HG03066 (cell line): ENCODE measurements around the gene RFX2.
"Not testable (repeated sequence)": the region's sequence is repeated elsewhere in the genome, so short reads cannot be mapped to it uniquely, and the experiment has no call there.

ENCODE experiments used
- ATAC-seq: cut with Tn5 transposase; IDR thresholded peaks from one replicate; pipeline ENCODE4 v1.9.1; 2021; ENCODE audit warnings: low read depth; ENCODE audit not compliant: unreplicated experiment

Gene RFX2

DNA sequence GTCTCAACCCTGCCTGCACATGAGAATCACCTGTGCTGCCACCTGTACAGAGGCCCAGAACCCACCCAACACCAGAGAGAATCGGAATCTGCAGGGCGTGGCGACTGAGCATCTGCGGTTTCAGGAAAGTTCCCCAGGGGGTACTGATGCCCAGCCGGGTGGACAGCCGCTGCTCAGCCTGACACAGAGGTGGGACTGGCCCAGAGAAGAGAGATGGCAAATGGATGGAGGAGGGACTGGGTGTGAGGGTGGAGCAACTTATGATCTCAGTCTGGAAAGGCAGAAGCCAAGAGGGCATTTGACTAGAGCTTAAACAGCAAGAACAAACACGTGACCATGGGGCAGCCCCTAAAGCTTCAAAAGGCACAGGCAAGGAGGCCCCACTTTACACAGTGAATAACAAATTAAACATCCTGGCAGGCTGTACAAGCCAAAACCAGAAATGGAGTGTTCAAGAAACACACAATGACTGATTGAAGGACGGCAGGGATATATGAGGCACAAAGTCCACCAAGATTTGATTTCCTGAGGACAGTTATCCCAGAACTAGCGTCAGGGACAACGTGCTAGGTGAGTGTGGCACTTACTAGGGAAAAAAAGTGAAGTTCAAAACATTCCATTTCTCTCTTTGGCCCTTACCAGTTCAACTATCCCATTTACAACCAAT, 135.4 kb downstream of the RFX2 start:
- ATAC-seq: no peak

DNA sequence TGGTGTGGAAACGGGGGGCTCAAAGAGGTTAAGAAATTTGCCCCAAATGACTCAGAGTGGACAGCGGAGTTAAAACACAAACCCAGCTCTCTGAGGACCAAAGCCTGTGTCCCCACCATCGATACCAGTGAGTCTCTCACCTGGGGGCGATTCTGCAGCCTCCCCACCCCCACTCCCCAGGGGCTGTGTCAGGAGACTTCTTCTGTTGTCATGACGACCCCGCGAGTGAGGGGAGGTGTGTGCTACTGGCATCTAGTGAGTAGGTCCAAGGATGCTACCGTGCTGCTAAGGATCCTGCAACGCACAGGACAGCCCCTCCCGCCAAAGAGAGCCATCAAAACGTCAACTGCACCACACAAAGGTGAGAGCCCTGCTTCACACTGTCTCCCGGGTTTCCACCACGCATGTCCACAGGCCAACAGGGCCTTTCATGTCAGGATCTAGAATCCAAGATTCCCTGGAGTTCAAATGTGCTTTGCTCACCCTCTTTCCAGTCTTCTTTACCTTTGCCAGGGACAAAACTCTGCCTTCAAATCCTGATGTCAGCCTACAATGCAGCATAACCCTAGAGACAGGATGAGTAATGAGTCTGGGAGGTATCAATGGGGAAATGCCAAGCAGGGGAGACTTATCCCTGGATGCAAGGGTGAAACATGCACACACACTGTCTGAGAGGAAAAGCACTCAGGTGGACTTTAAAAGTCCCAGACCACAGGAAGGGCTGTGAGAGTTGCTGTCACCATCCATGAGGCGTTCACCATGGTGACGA, 136.2 kb downstream of the RFX2 start:
- ATAC-seq: no peak

DNA sequence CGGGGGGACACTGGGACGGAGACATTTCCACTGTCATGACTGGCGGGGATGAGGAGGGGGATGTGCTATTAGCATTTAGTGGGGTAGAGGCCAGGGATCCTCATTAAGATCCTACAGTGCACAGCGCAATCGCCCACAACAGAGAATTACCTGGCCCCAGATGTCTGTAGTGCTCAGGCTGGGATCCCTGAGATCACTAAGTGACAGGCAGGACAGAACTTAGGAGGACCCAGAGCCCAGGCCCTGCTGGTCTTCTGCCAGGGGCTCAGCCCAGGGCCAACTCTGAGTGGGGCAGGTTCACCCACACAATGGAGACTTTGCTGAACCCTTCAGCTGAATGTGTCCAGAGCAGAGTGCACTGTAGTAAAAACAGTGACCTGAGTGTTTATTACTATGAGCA, 136.9 kb downstream of the RFX2 start:
- ATAC-seq: no peak

DNA sequence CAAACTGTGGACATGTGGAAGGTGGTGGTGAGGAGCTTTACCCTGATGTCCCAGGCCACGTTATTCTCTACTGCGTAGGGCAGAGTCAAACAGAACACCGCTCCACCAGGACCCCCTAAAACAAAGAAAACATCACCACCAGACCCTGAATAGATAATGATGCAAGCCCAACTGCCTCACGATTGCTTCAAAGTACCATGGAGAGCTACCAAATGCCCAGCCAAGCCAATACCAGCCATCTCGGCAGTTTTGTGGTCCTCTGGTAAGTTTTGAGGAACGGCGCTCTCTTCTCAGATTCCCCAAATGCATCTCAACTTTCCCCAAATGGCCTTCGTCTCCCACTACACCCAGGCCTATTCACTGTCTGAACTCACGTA, 138.0 kb downstream of the RFX2 start:
- ATAC-seq: no peak

DNA sequence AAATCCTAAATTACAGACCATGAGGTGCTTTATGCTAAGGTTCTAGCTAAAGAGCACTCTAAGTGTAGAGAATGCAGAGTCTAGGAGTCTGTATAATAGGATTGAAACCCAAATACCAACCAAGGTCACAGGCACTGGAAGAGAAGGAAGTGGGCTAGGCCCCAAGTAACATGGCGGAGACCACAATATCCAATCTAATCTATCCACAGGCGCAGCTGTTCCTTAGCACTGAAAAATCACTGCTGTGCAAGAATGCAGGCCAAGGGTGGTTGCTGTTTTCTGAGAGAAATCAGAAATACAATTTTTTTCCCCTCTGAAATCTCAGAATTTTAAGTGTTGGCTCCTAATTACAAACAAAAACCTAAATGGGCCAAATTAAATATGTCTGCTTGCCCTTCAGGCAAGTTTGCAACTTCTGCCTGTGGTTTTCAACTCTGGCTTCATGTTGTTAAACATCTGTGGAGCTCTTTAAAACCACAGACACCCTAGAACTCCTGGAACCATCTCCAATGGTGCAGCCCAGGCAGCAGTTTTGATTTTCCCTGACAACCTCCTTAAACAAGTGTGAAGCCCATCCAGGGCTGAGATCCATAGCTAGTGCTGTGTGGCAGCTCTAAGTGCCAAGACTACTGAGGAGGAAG, 138.5 kb downstream of the RFX2 start:
- no peak for ATAC-seq

DNA sequence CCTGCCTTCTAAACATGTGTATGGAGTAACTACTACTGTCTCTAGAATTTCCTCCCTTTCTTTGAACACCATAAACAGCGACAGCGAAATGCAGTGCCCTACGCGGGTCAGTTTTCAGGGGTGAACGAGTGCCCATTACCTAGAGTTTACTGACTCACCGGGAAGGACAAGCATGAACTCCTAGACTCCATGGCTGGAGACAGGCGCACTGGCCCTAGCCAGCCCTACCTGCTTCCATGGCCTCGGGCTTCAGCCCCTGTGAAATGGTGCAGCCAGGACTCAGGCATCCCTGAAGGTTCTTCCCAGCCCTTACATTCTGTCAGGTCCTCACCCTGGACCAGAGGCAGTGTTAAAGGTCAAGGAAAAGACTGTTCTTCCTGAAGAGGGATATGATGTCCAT, 140.8 kb downstream of the RFX2 start:
- ATAC-seq: no peak

DNA sequence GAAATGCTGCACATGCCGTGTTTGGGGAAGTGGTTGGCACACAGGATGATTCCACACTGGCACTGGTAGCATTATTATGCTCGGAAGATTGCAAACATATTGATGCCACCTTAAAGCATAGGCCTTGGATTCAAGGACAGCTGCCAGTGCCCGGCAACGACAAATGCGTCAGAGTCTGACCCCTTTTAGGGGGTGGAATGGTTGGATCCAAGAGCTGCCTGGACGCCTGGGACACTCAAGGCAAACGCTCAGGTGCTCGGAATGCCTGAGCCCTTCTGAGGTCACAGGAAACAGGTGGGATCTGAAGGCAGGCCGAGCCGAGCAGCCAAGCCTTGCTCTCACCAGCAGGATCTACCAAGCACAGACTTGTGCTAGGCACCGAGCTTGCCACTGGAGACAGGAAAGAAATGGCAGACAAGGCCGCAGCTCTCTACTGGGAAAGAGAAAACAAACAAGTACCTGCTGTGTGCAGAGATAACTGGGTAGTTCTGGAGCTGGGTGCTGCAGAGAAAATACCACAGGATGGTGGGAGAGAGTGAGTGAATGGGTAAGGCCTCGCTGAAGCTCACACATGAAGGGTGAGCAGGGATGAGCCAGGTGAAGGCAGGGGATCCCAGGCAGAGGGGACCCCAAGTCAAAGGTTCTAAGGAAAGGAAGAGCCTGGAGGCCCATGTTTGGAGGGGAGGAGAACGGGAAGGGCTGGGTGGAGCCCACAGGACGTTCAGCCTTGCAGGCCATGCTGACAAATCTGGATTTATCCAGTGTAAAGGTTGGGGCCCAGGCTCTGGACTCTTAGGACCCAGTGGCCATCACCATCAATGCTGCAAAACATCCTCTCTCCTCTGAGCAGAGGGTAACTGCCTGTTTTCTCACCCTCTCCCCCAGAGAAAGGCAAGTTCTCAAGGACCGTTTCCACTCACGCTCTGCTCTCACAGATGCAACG, 141.6 kb downstream of the RFX2 start:
- ATAC-seq: no peak

DNA sequence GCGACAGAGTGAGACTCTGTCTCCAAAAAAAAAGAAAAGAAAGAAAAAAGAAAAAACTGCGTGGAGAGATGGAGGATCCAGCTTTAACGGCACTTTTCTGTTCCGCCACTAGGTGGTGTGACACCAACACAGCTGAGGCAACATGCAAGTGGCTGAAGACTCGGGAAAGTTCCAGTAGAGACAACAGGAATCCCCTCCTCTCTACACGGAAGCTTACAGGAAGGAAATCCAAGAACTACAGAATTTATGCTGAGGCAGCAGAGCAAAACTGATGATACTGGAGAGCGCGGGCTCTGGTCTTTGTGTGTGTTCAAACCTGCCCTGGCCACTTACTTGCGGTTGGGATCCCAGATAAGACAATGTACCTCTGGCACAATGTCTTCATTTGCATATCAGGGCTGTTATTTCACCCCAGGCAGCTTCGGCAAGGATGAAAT, 142.3 kb downstream of the RFX2 start:
- no peak for ATAC-seq

DNA sequence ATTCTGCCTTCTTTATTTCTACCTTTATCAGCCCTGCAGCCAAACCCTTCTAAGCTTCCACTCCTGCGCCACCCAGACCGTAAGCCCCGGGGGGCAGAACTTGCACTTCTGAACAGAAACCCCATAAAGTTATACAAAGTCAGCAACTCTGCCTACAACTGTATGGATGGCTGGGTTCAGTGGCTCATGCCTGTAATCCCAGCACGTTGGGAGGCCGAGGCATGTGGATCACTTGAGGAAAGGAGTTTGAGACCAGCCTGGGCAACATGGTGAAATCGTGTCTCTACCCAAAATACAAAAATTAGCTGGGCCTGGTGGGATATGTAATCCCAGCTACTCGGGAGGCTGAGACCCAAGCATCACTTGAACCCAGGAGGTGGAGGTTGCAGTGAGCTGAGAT, 142.7 kb downstream of the RFX2 start:
- no peak for ATAC-seq

DNA sequence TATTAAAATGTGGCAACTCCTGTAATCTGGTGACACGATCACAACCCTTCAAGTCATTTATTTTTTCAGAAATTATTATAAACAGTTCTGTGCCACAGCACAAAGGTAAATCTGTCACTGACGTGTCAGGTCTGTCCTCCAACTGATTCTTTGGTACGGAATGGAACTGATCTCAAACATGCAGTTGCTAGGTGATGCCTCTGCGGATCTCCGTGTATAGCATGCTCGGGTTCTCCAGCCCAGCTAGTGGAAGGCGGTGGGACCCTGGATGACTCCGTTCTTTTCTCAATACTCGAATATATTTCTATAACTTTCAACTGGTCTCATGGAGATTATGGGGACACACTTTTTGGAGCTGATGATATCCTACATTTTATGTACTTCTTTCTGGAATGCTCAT, 143.4 kb downstream of the RFX2 start:
- no peak for ATAC-seq

DNA sequence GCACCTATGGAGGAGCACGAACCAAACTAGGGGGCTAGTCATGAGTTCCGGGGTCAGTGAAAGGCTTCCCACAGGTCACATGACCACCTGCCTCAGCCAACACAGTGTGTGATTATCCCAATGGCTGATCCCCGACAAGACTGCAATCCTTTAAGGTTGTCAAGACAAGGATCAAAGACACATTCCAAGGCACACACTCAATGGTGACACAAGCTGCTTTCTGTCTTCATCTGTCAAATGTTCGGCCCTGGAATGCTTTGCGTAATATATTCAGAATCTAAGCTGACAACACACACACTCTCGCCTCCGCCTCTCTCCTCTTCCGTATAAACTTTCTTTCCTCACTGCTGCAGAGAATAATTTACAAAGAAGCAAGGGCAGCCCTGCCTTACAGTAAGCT, 144.1 kb downstream of the RFX2 start:
- ATAC-seq: no peak

DNA sequence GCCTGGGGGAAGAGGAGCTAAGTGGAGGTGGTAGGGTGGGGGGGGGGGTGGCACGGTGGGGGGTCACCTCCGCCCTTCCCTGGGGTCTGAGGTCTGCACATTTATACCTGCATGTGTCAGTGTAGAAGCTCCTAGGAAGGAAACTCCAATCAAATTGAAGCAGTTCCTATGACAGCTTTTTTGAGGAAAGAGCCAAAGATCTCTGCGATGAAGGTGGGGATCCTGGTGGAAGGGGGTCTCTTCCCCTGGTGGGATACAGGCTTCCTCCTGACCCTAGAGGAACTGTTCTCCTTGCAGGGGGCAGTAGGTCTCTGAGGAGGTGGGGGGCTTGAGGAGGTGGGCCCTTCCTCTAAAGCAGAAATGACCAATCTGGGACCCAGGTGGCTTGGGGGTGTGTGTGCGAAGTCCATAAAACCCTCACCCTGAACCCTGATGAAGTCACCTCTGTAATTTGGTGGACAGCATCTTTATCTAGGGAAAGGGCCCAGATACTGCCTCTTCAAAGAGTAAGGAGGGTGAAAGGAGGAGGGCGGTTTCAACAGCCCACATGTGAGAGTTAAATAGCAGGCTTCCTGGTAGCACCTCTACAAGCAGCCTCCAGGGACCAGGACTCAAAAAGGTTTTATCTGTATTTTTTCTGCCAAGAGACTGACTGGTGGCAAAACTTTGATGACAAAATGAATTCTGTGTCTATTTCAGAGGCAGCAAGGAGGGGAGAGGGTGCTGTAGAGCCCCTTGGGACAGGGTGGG, 145.3 kb downstream of the RFX2 start:
- ATAC-seq: no peak

DNA sequence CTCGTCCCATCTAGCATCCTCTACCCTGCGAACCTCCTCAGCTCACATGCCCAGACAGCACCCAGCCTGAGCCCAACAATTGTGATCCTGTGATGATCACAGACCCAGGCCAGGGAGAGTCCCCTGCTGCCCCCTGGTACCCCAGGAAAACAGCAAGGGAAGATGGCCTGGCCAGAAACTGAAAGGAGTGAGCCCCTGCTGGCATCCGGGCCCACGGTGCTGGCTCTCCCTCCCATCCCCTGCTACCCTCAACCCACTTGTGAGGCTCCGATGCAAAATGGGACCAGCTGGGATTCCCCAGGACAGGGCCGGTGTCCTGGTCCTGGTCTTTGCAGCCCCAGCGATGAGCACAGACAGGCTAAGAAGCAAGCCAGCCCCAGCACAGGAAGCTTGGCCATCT, 146.4 kb downstream of the RFX2 start:
- no peak for ATAC-seq

DNA sequence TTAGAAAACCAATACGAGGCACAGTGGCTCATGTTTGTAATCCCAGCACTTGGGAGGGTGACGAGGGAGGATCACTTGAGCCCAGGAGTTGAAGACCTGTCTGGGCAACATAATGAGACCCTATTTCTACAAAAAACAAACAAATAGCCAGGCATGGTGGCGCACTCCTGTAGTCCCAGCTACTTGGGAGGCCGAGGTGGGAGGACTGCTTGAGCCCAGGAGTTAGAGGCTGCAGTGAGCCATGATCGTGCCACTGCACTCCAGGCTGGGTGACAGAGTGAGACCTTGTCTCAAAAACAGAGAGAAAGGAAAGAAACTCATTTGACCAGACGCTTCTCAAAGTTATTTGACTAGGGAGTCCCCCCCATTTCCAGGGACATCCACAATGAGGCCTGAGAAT, 147.0 kb downstream of the RFX2 start:
- not testable (repeated sequence) for ATAC-seq

DNA sequence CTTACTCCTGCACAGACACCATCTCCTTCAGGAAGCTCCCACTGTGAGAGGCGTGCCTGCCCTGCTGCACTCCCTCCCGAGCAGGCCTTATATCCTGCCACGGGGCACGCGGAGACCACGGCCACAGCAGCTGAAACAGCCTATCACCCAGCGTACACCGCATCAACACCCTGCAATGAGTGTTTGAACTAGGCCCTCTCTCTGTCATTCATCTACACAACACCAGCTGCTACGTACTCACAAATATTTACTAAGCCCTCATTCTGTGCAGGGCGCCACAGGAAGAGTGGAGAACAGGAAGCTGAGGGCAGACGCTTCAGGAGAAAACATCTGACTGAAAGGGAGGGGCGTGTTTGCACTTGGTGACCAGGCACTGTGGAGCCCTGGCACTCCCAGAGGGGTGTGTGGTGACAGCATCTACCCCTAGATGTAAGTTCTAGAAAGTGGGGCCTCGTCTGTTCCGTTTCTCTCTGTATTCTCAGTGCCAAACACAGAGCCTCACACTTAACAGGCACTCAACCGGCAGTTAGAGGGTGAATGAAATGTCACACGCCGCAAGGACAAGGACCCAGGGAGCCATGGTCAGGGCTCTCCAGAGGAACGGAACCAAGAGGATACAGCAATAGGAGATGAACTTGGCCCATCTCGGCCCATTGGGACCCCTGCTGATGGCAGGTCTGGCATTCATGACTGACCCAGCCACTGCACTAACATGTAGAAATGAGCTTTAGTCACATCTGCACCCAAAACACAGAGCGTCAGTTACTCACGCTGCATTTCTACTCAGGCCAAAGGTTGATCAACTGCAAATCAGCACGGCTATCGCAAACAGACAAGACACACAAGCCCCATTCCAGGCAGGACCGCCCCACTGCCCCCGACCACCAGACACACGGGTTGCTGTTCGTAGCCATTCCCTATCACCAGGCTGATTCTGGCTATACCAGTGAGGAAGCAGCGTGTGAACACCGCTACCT, 148.0 kb downstream of the RFX2 start:
- ATAC-seq: no peak

DNA sequence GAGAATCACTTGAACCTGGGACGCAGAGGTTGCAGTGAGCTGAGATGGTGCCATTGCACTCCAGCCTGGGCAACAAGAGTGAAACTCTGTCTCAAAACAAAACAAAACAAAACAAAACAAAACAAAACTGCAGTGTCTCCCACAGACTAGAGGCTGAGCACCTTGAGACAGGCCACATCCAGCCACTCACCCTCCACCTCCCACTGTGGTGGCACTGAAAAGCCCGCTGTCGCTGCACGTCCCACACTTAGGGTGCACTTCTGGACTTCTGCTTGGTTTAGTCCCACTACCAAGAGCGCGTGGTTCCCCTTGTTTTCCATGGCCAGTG, 148.7 kb downstream of the RFX2 start:
- not testable (repeated sequence) for ATAC-seq

DNA sequence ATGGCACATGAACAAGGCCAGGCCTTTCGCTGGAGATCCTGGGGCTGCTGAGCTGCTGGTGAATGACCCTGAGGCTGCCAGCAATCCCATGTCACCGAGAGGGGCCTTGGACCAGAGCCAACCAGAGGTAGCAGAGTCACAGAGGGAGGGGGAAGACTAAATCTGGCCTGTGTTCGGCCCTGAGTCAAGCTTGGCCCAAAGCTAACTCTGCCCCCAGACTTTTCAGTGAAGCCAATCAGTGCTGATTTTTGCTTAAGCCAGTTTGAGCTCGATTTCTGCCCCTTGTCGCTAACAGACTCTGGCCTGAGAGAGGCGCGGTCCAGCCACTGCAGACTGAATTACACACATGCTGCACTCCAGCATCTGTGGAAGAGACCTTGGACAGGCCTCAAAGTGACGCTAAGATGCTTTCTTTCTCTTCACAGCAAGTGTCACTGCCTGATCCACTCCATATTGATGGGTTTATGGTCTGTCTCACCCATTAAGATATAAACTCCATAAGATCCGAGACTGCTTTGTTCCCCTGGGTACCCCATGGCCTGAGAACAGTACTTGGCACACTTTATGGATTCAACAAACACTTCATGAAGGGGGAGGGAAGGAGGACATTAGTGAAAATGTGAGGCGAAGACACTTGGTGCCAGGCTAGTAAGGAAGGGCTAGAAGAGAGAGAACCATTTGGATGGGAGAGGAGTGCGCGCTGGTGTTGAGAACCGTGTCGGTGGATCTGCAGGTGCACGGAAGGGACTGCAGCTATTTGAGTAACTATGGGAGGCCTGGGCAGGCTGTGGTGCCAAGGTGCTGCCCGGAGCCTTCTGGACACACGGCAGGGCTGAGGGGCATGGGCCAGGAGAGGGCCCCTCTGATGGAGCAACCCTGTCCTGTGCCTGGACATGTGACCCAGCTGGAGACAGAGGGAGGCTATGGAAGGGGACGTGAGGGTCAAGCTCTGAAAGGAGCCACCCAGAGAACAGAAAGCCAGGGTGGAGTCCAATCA, 150.0 kb downstream of the RFX2 start:
- ATAC-seq: no peak
